NCI-H1694 (cell line): ENCODE results near the gene UTS2B.

Experiments used
- DNase-seq: peaks from one replicate; lab custom pipeline; 2025; lab: John Stamatoyannopoulos, UW

Gene UTS2B

DNA sequence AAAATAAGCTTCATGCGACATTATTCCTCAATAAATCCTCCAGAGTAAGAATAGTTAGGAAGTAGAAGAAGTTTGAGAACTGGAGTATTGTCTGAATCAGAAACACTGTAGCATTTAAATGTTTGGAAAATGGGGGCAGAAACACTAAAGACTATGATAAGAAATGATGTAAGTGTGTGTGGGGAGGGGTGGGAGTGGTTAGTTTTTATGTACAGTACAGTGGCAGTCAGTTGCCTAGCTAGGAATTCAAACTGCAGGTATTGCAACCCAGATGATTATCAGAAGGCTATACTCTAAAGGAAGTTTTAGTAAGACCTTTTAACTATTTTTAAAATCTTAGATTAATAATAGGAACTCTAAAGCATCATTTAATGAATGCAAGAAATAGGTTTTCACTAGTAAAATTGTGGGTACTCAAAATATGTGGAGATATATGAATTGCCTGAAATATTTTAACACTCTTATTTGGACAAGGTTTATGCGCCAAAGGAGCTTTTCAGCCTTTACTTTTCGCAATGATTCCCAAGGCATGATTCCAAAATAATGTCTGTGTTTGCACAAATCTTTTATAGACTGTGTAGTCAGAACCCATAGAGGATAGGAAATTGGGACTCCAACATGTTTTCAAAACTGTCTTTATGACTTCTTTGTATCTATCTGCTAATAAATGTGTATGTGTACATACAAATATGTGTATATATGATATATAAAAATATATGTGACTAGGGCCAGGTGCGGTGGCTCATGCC is 9.1 kb downstream of the UTS2B start:
- no peak for DNase-seq

- no peak for DNase-seq
Observed at GRCh38 chr3:191320316-191320715, 10.0 kb downstream of the UTS2B start.

- no peak for DNase-seq
Observed at GRCh38 chr3:191316876-191317603, 13.3 kb downstream of the UTS2B start.

GRCh38 chr3:191314109-191314728 is 16.1 kb downstream of the UTS2B start:
- DNase-seq, result no peak

GRCh38 chr3:191313296-191313695 is 17.0 kb downstream of the UTS2B start:
- DNase-seq, result no peak

- DNase-seq, result no peak
Observed at GRCh38 chr3:191307341-191307740, 23.0 kb downstream of the UTS2B start.

GRCh38 chr3:191306428-191306827 is 23.9 kb downstream of the UTS2B start:
- no peak for DNase-seq

GRCh38 chr3:191303596-191303995 is 26.7 kb downstream of the UTS2B start:
- no peak for DNase-seq

DNA sequence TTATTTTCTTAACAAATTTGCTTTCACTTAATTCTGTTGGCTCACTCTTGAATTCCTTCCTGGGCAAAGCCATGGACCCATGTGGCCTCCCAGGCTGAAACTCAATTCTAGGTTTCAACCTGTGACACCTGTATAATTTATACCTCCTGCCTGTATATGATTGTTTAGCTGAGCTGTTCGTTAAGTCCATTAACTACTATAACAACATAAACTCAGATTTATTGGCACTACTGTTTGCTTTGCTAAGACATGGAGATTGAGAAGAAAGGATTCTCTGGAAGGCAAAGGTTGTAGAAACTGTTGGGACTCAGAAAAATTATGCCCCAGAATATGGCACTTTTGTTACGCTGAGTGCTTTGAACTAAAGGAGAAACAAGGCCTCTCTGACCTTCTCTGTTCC is 27.9 kb downstream of the UTS2B start:
- DNase-seq, result no peak

DNA sequence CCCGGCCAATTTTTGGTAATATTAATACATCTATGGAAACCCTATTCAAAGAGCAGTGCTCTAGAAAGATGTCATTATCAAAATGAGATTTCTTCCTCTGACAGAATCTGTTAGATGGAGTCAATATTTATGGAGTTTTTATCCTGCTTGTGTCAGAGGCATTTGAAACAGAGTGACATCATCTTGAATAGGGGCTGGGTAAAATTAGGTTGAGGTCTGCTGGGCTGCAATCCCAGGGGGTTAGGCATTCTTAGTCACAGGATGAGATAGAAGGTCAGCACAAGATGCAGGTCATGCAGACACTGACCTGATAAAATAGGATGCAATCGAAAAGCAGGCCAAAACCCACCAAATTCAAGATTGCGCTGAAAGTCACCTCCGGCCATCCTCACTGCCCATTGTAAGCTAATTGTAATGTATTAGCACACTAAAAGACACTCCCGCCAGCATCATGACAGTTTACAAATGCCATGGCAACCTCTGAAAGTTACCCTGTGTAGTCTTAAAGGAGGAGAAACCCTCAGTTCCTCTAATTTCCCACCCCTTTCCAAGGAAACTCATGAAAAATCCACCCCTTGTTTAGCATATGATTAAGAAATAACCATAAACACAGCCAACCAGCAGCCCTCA is 28.4 kb downstream of the UTS2B start:
- DNase-seq, result no peak

GRCh38 chr3:191301017-191301416 is 29.3 kb downstream of the UTS2B start:
- no peak for DNase-seq

GRCh38 chr3:191300422-191300821 is 29.9 kb downstream of the UTS2B start:
- DNase-seq, result no peak

GRCh38 chr3:191298846-191299245 is 31.5 kb downstream of the UTS2B start:
- no peak for DNase-seq

- DNase-seq, result no peak
Observed at GRCh38 chr3:191296041-191296541, 34.2 kb downstream of the UTS2B start.

DNA sequence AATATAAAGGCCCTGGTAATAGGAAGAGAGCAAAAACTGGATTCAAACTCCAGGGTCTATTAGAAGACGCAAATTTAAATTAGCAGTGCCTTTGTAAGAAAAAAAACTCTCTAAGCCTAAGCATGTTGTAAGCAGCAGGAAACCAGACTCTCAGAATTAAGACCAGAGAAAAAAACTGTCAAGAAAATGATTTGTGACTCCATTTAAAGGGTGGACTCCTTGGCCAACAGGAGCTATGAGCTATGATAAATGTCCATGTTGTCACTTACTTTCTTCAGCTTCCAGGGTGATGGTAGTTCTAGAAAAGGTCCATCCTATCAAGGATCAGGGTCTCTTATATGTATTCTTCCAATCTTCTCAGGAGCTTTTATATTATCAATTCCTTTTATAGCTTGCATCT is 36.0 kb downstream of the UTS2B start:
- no peak for DNase-seq

DNA sequence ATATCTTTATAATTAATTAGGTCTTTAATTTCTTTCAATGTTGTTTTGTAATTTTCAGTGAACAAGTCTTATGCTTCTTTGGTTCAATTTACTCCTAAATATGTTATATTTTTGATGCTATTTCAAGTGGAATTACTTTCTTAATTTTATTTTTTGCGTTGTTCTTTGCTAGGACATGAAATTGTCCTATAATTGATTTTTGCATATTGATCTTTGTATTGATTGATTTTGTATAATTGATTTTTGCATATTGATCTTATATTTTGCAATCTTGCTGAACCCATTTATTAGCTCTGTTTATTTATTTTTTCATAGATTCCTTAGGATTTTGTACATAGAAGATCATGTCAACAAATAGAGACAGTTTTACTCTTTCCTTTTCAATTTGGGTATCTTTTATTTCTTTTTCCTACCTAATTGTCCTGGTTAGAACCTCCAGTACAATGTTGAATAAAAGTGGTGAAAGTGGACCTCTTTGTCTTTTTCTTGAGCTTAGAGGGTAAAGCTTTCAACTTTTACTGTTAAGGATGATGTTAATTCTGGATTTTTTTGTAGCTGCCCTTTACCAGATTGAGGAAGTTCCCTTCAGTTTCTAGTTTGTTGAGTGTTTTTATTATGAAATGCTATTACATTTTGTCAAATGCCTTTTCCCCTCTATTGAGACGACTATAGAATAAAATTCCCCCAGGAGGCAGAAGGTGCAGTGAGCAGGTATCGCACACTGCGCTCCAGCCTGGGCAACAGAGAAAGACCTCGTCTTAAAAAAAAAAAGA is 37.9 kb downstream of the UTS2B start:
- DNase-seq, result no peak

DNA sequence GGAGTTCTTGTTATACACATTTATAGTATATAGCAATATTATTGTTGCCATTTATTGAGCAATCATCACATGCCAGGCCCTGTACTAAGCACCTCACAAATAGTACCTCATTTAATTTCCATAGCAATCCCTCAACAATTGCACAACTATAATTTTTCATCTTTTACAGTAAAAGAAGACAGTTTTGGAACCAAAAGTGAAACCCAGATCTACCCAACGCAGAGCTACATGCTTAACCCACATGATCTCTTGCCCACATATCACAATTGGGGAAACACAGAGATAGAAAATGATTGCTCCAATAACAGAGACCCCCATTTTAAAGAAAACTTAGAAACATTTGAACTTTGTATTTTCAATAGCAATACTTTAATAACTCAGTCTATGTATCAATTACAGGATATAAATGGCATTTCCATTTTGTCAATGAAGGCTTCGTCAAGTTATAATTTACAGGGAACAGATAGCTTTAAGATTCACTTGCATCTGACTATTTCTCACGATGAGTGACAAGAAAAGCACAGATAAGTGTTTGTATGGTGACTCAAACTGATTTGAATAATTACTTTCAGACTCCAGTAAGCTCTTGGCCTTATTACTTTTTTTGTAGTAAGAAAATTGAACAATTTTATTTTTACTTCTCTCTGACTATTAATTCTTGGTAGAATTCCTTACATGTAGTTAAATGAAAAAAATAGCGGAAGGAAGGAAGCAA is 39.9 kb downstream of the UTS2B start:
- no peak for DNase-seq

DNA sequence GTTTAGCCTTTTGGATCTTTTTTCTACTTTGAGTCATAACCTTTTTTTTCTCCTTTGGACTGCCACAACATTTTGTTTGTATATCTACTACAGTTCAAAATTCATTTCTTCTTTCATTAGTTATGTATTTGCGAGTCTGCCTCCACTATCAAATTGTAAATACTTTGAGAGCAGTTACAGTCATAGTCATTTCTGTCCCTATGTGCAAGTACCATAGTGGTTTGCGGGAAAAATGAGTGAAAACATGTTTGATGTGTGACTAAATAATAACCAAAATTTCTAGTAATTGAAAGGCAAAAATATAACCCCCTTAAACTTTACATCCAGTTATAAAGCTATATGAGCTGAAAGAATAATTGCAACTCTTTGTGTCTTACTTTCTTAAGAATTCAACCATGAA is 46.9 kb downstream of the UTS2B start:
- DNase-seq, result no peak

DNA sequence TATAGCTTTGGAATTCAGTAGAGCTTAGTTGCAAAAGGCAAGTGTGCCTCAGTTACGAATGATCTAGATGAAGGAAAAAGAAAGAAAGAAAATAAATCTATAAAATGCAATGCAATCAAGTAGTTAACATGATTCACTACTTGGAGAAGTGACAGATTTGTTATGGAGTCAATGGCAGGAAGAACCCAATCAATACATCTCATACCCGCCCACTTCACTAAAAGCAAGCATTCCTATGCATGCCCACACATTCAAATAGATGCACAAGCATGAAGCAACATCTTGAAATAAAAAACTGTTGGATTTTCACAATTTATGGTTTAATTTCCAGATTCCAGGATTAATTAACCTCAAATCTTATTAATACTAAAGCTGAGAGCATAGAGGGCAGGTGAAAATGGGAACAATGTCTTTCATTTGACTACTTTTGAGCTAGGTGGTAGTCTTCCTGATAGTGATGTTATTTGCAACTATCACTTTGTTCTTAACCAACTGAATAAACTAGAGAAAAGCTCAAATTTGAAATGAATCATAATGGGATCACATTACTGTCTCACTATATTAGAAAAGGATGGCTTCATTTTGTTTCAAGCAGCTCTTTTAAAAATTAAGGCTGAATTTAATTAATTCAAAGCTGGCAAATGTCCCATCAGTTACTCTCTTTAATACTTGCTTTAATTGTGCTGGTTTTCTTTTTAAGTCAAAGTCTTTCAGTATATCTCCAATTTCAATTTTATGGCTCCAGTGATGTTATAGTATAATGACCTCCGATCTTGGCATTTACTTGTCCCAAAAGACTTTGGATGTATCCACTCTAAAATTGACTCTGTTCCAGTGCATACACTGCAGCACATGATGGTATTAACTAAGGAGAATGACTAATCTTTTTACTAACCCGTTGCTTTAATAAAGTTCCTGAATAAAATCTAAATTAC is 47.8 kb downstream of the UTS2B start:
- DNase-seq, result no peak

DNA sequence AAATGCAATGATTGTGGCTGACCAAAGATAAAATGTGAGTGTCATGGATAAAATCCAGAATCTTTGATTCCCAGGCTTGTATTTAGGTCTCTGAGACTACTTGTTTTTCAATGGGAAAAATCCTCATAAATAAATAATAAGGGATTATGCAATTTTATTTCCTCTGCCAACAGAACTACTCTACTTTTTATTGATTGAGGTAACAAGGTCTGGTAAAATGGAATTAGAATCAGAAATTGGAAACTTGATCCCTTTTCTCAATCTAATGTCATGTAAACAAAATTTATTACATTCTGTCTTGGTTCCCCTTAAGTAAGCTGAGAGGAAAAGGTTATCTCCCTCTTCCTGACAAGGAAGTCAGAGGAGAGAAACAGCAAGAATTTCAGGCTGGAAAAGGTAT is 49.4 kb downstream of the UTS2B start:
- no peak for DNase-seq
